Hematopoietic multipotent progenitor cell treated with erythropoietin and hydrocortisone succinate and interleukin-3 and kit ligand, for 6 days (in vitro differentiated cells): ENCODE results near the gene CUEDC2.
"Not testable (repeated sequence)": the region's sequence is repeated elsewhere in the genome, so short reads cannot be mapped to it uniquely, and the experiment has no call there.

Experiments
- DNase-seq: peaks from one replicate; pipeline ENCODE4 v3.0.0-alpha.2; 2015

Gene CUEDC2

GRCh38 chr10:102454662-102455487 lies 22.5 kb upstream of the CUEDC2 start:
- DNase-seq = not testable (repeated sequence)

- DNase-seq = no peak
Observed at GRCh38 chr10:102453502-102453901, 21.1 kb upstream of the CUEDC2 start.

- DNase-seq = peak; percentile 49
Observed at GRCh38 chr10:102452672-102453340, 20.4 kb upstream of the CUEDC2 start.

- peak; percentile 48 for DNase-seq
Observed at GRCh38 chr10:102451105-102451969, 19.0 kb upstream of the CUEDC2 start, which contains the start of gene C10orf95. Gene C10orf95 (minus strand): TSS chr10:102451543. CDS start chr10:102451093, 450 bp downstream.

GRCh38 chr10:102450374-102451104 lies 18.2 kb upstream of the CUEDC2 start:
- peak; percentile 89 for DNase-seq

- no peak for DNase-seq
Observed at GRCh38 chr10:102450124-102450373, 17.7 kb upstream of the CUEDC2 start.

GRCh38 chr10:102449321-102450123 lies 17.1 kb upstream of the CUEDC2 start:
- DNase-seq = peak; percentile 95

GRCh38 chr10:102444851-102445250 lies 12.5 kb upstream of the CUEDC2 start:
- no peak for DNase-seq

- no peak for DNase-seq
Observed at GRCh38 chr10:102438374-102438773, 6.0 kb upstream of the CUEDC2 start.

GRCh38 chr10:102437515-102437914 lies 5.1 kb upstream of the CUEDC2 start:
- DNase-seq = no peak

GRCh38 chr10:102436312-102436711 lies 3.9 kb upstream of the CUEDC2 start:
- no peak for DNase-seq

- peak; percentile 77 for DNase-seq
Observed at GRCh38 chr10:102435529-102436233, 3.3 kb upstream of the CUEDC2 start.

- DNase-seq = no peak
Observed at GRCh38 chr10:102435133-102435497, 2.7 kb upstream of the CUEDC2 start.

- peak; percentile 50 for DNase-seq
Observed at GRCh38 chr10:102434394-102435132, 2.2 kb upstream of the CUEDC2 start.

GRCh38 chr10:102433619-102434046 lies 1.3 kb upstream of the CUEDC2 start:
- DNase-seq = peak; percentile 56

GRCh38 chr10:102431452-102432124 lies 786 bp downstream of the CUEDC2 start:
- DNase-seq = peak; percentile 61

- no peak for DNase-seq
Observed at GRCh38 chr10:102429468-102429867, 2.9 kb downstream of the CUEDC2 start.

- no peak for DNase-seq
Observed at GRCh38 chr10:102426803-102427287, 5.5 kb downstream of the CUEDC2 start.

GRCh38 chr10:102425444-102425843 lies 6.9 kb downstream of the CUEDC2 start:
- DNase-seq = no peak

GRCh38 chr10:102424916-102425315 lies 7.5 kb downstream of the CUEDC2 start:
- no peak for DNase-seq
